Gastrocnemius medialis (tissue), 4 donors: ENCODE measurements around the gene GCN1.

Experiments
- POLR2A ChIP-seq, 2 donors: fragments of 450-650 bp; IDR thresholded peaks; one replicate each; pipeline ENCODE4 v1.6.1; 2017; ENCODE audit warnings: antibody characterized with exemption in 2 of 2, mild to moderate bottlenecking in 2 of 2, moderate library complexity in 2 of 2
- TF ChIP-seq, protein P1 (sequence below), 5 experiments: fragments of 450-650 bp in 3 of 5; fragments of 200-600 bp in 2 of 5; sonication (generic) in 2 of 5; IDR thresholded peaks in 4 of 5; conservative IDR thresholded peaks in 1 of 5; 1 replicate in 4 of 5; 2 replicates in 1 of 5; pipeline ENCODE4 v1.5.1; 2016 to 2019; ENCODE audit warnings: antibody characterized with exemption in 5 of 5, mild to moderate bottlenecking in 3 of 5, moderate library complexity in 3 of 5

DNA sequence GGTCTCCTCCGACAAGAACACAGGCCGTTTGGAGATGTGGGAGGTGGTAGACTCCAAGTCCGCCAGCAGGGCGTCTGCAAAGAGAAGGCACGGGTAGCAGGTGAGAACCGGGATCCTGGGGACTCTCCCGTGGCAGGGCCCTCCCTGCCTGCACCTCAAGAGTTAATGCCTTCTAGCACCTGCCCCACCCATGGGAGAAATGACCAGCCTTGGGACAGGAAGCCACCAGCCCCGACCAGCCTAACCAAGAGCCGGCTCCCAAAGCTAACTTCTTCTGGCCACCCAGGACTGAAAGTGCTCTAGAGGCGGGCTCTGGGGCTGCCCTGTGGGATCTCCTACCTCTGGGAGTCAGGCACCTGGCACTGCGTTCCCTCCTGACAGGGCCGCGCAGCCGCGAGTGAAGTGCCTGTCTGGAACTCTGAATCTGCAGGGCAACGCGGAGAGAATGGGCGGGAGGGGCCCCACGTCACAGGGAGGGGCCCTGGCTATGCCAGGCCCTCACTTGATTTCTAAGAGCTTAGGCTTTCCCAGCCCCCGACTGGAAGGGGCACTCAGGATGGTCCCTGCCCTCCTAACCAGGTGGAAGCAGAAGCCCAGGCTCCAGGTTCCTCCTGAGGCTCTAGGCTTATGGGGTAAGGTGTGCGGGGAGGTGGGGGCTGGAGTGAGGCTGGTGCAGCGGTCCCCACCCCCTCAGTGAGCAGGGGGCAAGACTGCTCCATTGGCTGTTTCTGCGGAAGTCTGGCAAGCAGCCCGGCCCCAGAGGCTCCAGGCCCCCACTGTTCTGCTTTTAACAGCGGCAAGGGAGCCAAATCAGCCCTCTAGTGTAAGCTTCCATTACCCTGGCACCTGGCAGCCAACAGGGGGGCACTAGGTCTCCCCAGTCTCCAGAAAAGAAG, 30.0 kb upstream of the GCN1 start:
- TF ChIP-seq, protein P1, sequence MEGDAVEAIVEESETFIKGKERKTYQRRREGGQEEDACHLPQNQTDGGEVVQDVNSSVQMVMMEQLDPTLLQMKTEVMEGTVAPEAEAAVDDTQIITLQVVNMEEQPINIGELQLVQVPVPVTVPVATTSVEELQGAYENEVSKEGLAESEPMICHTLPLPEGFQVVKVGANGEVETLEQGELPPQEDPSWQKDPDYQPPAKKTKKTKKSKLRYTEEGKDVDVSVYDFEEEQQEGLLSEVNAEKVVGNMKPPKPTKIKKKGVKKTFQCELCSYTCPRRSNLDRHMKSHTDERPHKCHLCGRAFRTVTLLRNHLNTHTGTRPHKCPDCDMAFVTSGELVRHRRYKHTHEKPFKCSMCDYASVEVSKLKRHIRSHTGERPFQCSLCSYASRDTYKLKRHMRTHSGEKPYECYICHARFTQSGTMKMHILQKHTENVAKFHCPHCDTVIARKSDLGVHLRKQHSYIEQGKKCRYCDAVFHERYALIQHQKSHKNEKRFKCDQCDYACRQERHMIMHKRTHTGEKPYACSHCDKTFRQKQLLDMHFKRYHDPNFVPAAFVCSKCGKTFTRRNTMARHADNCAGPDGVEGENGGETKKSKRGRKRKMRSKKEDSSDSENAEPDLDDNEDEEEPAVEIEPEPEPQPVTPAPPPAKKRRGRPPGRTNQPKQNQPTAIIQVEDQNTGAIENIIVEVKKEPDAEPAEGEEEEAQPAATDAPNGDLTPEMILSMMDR (IDR thresholded peaks at IDR 0.05 in 4 of 5, conservative IDR thresholded peaks at IDR 0.05 in 1 of 5) = no peak
- no peak for TF ChIP-seq POLR2A (IDR thresholded peaks at IDR 0.05)
